ENCODE data around the gene MAST3. TPM values are rescaled to one million over a fixed set of nuclear protein-coding genes. Genes with fewer than 3 reads are reported as not detected.

Gene MAST3
- total RNA-seq, 1 donor from 2014 or later, result 7.9 TPM

DNA sequence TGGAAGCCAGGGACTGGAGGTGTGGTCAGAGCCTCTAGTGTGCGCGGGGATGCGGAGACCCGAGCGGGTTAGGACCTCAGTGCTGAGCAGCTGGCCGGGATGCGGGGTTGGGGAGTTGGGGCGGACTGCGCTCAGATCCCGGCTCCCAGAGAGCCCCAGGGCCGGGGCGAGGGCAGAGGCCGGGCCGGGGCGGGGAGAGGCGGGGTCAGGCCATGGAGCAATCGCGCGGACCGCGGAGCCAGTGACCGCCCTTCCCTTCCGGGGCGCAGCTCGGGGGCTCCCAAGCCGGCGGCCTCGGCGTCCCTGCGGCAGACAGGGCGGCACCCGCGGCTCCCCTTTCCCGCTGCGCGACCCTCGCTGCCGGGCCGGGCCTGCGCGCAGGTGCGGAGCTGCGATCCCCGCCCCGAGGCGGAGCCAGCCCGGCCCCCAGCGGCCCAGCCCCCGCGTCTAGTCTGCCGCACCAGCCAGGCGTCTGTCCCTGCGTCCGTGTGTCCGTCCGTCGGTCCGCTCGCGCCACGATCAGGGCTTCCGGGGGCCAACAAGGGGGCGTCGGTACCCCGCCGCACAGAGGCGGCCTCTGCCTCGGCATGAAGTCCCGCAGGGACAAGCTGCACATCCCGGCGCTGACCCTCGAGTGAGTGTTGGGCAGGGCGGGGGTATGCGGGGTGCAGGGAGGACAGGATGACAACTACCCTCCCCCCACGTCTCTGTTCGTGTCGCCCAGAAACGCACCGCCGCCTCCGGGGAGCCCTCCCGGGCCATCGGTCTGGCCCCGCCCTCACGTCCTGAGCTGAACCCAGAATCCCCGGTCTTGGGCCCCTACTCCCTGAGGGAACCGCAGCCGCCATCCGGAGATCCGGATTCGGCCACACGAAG, 12.4 kb downstream of the MAST3 start:
- DNase-seq (ENCODE audit: extremely low read depth, low read depth, low spot score), result no peak

DNA sequence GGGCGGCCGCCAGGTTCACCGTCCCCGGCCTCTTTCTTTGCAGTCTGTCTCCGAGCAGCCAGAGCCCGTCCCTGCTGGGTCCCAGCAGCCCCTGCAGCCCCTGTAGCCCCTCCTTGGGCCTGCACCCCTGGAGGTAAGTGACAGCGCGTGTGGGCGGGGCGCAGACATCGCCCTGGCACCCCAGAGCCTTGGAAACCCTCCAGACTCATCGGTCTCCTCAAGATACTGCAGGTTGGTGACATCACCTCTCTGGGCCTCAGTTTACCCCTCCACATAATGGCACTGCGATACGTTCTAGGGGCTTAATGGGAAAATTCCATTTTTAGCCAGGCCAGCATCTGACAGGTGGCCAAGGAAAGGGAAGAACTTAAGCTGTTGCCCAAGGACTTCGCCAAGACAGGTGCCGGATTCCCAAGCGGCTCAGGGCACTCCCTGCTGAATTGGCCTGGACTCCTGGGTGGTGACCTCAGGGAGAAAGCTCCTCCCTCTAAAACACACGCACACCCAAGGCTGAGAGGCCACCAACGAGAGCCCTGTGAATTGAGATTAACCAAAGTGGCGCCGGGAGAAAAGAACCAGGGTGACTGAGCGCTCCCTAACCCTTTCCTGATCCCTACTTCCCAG, 13.1 kb downstream of the MAST3 start:
- no peak for DNase-seq (ENCODE audit: extremely low read depth, low read depth, low spot score)

- peak; percentile 20 for DNase-seq (ENCODE audit: extremely low read depth, low read depth, low spot score)
Observed at GRCh38 chr19:18112989-18113478, 15.5 kb downstream of the MAST3 start.

DNA sequence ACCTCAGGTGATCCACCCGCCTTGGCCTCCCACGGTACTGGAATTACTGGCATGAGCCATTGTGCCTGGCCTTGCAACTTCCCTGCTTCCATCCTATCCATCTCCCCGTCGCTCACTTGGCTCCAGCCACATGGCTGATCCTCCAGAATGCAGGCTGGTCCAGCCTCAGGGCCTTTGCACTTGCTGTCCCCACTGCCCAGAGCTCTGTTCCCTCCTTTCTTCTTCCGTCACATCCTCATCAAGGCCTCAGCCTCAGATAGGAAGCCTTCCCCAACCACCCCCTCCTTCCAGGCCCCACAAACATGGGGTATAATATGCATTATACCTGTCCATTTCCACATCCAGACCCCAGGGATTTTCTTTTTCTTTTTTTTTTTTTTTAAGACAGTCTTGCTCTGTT, 16.2 kb downstream of the MAST3 start:
- no peak for DNase-seq (ENCODE audit: extremely low read depth, low read depth, low spot score)

DNA sequence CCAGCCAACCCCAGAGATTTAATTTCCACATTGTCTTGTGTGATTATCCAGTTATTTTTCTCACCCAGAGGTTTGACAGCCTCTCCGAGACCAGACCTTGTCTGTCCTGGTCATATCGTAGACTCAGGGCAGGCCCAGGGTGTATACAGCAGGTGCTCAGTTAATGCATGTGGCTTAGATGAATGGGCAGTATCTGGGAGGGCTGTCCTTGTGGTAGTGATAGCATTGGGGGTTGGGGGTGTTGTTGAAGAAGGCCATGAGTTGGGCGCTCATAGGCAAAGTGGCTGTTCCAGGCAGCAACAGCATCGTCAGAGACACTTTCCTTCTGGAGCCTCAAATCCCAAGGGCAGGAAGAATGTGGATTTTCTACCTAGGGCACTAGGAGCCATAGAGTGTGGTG, 16.9 kb downstream of the MAST3 start:
- DNase-seq (ENCODE audit: extremely low read depth, low read depth, low spot score), result no peak

- no peak for DNase-seq (ENCODE audit: extremely low read depth, low read depth, low spot score)
Observed at GRCh38 chr19:18117364-18117691, 19.8 kb downstream of the MAST3 start.

- no peak for DNase-seq (ENCODE audit: extremely low read depth, low read depth, low spot score)
Observed at GRCh38 chr19:18117692-18118378, 20.3 kb downstream of the MAST3 start.

DNA sequence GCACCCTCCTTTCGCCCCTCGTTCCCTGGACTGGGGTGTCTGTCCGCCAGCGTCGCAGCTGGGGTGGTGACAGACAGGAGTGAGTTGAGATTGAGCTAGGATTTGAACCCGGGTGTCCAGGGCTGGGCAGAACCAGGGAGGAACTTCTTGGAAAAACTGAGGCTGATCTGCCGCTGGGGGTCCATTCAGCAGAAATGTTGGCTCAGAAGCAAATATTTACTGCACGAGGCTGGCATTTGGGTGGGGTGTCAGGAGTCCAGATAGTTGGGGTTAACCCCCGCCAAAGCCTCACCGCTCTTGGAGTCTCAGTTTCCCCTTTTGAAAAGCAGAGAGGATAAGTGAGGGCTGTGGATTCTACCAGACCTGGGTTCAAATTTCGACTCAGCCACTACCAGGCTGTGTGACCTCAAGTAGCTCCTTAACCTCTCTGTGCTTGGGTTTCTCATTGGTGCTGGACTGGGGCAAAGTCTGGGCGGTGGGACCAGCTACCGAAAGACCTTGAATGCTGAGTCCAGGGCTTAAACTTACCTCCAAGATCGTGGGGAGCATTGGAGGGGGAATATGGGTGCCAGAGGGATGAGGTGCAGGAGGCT, 20.9 kb downstream of the MAST3 start:
- DNase-seq (ENCODE audit: extremely low read depth, low read depth, low spot score), result no peak

DNA sequence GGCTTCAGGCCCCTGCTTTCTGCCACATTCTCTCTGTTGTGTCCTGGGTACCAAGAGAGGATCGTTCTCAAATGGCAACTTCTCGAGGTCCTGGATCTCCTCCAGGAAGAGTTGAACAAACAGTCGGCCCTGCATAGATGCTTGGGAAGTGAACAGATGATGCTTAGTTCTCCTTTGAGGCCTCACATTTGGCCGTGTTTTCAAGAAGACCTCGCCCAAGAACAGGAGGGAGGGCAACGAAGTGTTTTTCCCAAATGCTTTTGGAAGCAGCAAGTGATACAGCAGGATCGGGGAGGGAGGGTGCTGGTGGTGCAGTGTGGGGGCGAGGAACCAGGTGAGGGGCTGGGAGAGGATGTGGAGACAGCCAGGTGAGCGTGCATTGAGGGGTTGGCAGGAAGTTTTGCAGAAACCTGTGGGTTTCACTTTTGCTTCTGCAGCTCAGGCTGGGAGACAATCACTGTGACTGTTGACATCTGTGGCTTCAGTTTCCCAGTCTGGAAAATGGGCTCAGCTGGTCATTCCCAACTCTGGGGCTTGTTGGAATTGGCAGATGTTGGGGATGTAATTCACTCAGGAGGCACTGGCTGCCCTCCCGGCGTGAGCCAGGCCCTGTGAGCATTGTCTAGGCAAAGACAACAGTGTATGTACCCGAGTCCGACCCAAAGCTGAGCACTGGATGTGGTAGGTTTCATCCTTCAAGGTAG, 21.6 kb downstream of the MAST3 start:
- DNase-seq (ENCODE audit: extremely low read depth, low read depth, low spot score), result no peak

GRCh38 chr19:18119717-18120105, 22.1 kb downstream of the MAST3 start:
- no peak for DNase-seq (ENCODE audit: extremely low read depth, low read depth, low spot score)

GRCh38 chr19:18120127-18120526, 22.5 kb downstream of the MAST3 start:
- no peak for DNase-seq (ENCODE audit: extremely low read depth, low read depth, low spot score)

GRCh38 chr19:18121166-18121565, 23.6 kb downstream of the MAST3 start:
- DNase-seq (ENCODE audit: extremely low read depth, low read depth, low spot score), result no peak

- DNase-seq (ENCODE audit: extremely low read depth, low read depth, low spot score), result no peak
Observed at GRCh38 chr19:18122424-18122823, 24.8 kb downstream of the MAST3 start.

GRCh38 chr19:18122860-18123795, 25.6 kb downstream of the MAST3 start:
- no peak for DNase-seq (ENCODE audit: extremely low read depth, low read depth, low spot score)

GRCh38 chr19:18123819-18124218, 26.2 kb downstream of the MAST3 start:
- no peak for DNase-seq (ENCODE audit: extremely low read depth, low read depth, low spot score)

DNA sequence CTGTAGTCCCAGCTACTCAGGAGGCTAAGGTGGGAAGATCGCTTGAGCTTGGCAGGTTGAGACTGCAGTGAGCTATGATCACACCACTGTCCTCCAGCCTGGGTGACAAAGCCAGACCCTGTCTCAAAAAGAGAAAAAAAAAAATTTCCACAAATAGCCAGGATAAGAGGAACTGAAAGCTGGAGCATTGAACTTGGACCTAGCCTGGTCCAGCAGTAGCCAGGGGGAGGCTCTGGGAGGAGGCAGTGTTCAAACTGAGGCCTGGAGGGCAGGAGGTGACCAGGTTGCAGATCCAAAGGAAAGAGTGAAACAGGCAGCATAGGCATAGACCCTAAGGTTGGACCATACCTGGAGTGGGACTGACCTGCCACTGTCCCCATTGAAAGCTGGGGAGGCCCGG, 28.5 kb downstream of the MAST3 start:
- DNase-seq (ENCODE audit: extremely low read depth, low read depth, low spot score), result no peak

GRCh38 chr19:18128044-18128443, 30.5 kb downstream of the MAST3 start:
- no peak for DNase-seq (ENCODE audit: extremely low read depth, low read depth, low spot score)

DNA sequence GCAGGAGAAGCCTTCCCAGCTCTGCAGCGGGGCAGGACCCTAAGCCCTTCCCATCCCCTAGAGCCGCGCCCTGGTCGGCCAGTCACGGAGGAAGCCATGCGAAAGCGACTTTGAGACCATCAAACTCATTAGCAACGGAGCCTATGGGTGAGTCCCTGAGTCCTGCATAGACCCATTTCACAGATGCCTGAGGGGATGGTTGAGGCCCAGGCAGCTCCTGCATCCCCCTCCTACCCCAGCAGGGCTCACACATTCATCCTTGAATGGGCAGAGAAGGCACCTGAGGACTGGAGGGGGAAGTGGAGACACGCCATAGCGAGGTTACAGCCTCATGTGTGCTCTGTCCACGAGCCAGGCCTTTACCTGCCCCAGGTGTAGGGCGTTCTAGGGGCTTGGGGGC, 31.2 kb downstream of the MAST3 start:
- DNase-seq (ENCODE audit: extremely low read depth, low read depth, low spot score), result no peak

- no peak for DNase-seq (ENCODE audit: extremely low read depth, low read depth, low spot score)
Observed at GRCh38 chr19:18130523-18131242, 33.1 kb downstream of the MAST3 start.
